PC-9 (cell line): ENCODE data around the gene SPRTN. TPM values are rescaled to one million over a fixed set of nuclear protein-coding genes. Genes with fewer than 3 reads are reported as not detected.

Experiments
- BruUV-seq: library from RNA; stranded (reverse); fragments of 400-500 nt; replicated peaks from 2 replicates; lab custom pipeline; 2021; lab: Mats Ljungman, UMichigan
- CTCF ChIA-PET: fragments of 300-600 bp; sonication (Branson Sonifier 250); formaldehyde crosslinking; loops from one replicate; lab custom pipeline; 2022; ENCODE audit warnings: antibody characterized with exemption; lab: Charles Lee
- POLR2A ChIA-PET: fragments of 300-600 bp; sonication (Branson Sonifier 250); formaldehyde crosslinking; loops from one replicate; lab custom pipeline; 2022; ENCODE audit warnings: antibody characterized with exemption; ENCODE audit not compliant: unreplicated experiment; lab: Charles Lee
- DNase-seq, 2 experiments: peaks; one replicate each; pipeline versions ENCODE4 v3.0.0 to v3.0.0-alpha.2; 2015 to 2022; ENCODE audit warnings: mixed read lengths in 1 of 2
- H2AFZ ChIP-seq: fragments of 200-600 bp; sonication (generic); 2 replicates; pipeline ENCODE4 v1.8.1; 2017; ENCODE audit warnings: antibody characterized with exemption
- H3F3A ChIP-seq: fragments of 200-600 bp; sonication (generic); 2 replicates; pipeline ENCODE4 v1.8.1; 2017; ENCODE audit warnings: antibody characterized with exemption, mild to moderate bottlenecking, low read depth; ENCODE audit not compliant: insufficient read depth
- H3K27ac ChIP-seq: fragments of 200-600 bp; sonication (generic); 2 replicates; pipeline ENCODE4 v1.6.1; 2016; ENCODE audit warnings: mixed run types
- H3K27me3 ChIP-seq: fragments of 200-600 bp; sonication (generic); 2 replicates; pipeline ENCODE4 v1.6.1; 2016; ENCODE audit warnings: low read depth, mixed run types; ENCODE audit not compliant: insufficient read depth
- H3K36me3 ChIP-seq: fragments of 200-600 bp; sonication (generic); 2 replicates; pipeline ENCODE4 v1.6.1; 2016; ENCODE audit warnings: low read depth, mixed run types
- H3K4me1 ChIP-seq: fragments of 200-600 bp; sonication (generic); replicated peaks from 2 replicates; pipeline ENCODE4 v1.6.1; 2016; ENCODE audit warnings: mixed run types; ENCODE audit not compliant: insufficient read depth
- H3K4me2 ChIP-seq: fragments of 200-600 bp; sonication (generic); 2 replicates; pipeline ENCODE4 v1.6.1; 2017; ENCODE audit warnings: mixed run types
- H3K4me3 ChIP-seq: fragments of 200-600 bp; sonication (generic); 2 replicates; pipeline ENCODE4 v1.6.1; 2016; ENCODE audit warnings: mixed run types
- H3K79me2 ChIP-seq: fragments of 200-600 bp; sonication (generic); 2 replicates; pipeline ENCODE4 v1.6.1; 2017; ENCODE audit warnings: low read depth, mixed run types
- H3K9me2 ChIP-seq: fragments of 200-600 bp; sonication (generic); 2 replicates; pipeline ENCODE4 v1.8.1; 2017; ENCODE audit warnings: mild to moderate bottlenecking; ENCODE audit not compliant: insufficient read depth
- H3K9me3 ChIP-seq: fragments of 200-600 bp; sonication (generic); 2 replicates; pipeline ENCODE4 v1.8.1; 2016; ENCODE audit warnings: low read depth; ENCODE audit not compliant: insufficient read depth
- H4K20me1 ChIP-seq: fragments of 200-600 bp; sonication (generic); 2 replicates; pipeline ENCODE4 v1.8.1; 2017; ENCODE audit not compliant: insufficient read depth
- EZH2 ChIP-seq: fragments of 200-600 bp; sonication (generic); IDR thresholded peaks from 2 replicates; pipeline ENCODE4 v1.8.0; 2017; ENCODE audit warnings: antibody characterized with exemption, low read depth
- intact Hi-C: fragments of 100-400 bp; cut with micrococcal nuclease; formaldehyde crosslinking; loops from one replicate; pipeline ENCODE4 v1.10.0; 2022; ENCODE audit not compliant: unreplicated experiment
- total RNA-seq: library from RNA; stranded (reverse); gene quantifications from 2 replicates; pipeline ENCODE4 v1.2.3, GENCODE V29; 2021
- TF ChIP-seq, protein P1 (sequence below): fragments of 200-600 bp; sonication (generic); conservative IDR thresholded peaks from 2 replicates; pipeline ENCODE4 v1.6.1; 2017; ENCODE audit warnings: mixed run types, antibody characterized with exemption, mild to moderate bottlenecking, moderate library complexity

Gene SPRTN
- total RNA-seq, 1 experiment from 2014 or later = 14.6 TPM

DNA sequence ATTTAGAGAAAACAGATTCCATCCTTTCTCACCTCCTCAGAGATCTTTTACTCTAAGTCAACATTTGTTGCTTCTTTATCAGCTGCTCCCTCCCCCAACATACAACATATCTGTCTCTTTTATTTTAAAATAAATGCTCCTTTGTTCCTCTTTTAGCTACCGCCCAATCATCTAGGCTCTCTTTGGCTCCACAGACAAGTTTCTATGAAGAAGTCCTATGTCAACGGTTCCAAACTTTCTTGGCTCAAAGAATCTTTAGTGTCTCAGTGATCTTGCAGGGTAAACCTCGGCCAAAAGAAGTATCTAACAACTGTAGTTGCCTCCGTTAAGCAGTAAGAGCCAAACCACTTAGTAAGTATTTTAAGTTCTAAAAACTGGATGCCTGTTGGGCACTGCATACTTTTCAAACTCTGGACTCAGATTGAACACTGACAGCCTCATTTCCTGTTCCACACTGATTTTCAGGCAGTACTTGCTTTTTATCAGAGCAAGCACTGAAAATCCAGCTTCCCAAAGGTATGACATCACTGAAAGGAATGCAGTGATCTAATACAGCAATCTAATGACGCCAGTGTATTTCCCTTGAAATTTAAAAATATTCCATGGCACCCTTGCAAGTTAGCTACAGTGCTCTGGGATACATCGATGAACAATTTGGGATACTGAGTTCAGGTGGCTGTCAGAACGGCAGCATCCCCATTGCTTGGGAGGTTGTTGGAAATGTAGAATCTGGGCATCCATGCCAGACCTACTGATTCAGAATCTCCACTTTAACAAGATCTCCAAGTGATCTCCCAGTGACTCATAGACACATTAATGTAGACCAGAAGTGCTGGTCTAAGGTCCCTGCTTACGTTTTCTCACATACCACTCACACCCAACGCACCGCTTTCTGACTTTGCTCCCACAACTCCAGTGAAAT, 57.2 kb downstream of the SPRTN start:
- peaks cover 28% of the 10 kb centered on the region for H3F3A ChIP-seq
- H3K4me2 ChIP-seq = peak overlapping the region; percentile 70
- intact Hi-C loops = loop anchor here (2.0 kb wide), 1 partner anchor 25 kb away; no protein-coding TSS in a partner anchor
- no peaks in the 10 kb centered on the region for H3K9me2 ChIP-seq
- peak overlapping the region; percentile 55; the same call in 1 of the 2 replicates for H2AFZ ChIP-seq
- BruUV-seq = TSS peak; percentile 86
- H3K79me2 ChIP-seq = peaks cover 56% of the 10 kb centered on the region
- TF ChIP-seq, protein P1, sequence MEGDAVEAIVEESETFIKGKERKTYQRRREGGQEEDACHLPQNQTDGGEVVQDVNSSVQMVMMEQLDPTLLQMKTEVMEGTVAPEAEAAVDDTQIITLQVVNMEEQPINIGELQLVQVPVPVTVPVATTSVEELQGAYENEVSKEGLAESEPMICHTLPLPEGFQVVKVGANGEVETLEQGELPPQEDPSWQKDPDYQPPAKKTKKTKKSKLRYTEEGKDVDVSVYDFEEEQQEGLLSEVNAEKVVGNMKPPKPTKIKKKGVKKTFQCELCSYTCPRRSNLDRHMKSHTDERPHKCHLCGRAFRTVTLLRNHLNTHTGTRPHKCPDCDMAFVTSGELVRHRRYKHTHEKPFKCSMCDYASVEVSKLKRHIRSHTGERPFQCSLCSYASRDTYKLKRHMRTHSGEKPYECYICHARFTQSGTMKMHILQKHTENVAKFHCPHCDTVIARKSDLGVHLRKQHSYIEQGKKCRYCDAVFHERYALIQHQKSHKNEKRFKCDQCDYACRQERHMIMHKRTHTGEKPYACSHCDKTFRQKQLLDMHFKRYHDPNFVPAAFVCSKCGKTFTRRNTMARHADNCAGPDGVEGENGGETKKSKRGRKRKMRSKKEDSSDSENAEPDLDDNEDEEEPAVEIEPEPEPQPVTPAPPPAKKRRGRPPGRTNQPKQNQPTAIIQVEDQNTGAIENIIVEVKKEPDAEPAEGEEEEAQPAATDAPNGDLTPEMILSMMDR = no peak
- no peak for TF ChIP-seq EZH2
- peak; percentile 43 to 84 for DNase-seq
- peaks cover 34% of the 10 kb centered on the region for H3K4me1 ChIP-seq
- peak overlapping the region; percentile 79 for H3K27ac ChIP-seq
- CTCF ChIA-PET = no interaction called here
- POLR2A ChIA-PET = interaction anchor here (0.6 kb wide), 3 partner anchors 10 to 174 kb away, joined by 4 to 10 read pairs (median 7); no protein-coding TSS in a partner anchor
- no peaks in the 10 kb centered on the region for H3K9me3 ChIP-seq
- H3K36me3 ChIP-seq = no peaks in the 10 kb centered on the region
- no peaks in the 10 kb centered on the region for H3K27me3 ChIP-seq
- H3K4me3 ChIP-seq = peak overlapping the region; percentile 33; the same call in 1 of the 2 replicates
- no peaks in the 10 kb centered on the region for H4K20me1 ChIP-seq

DNA sequence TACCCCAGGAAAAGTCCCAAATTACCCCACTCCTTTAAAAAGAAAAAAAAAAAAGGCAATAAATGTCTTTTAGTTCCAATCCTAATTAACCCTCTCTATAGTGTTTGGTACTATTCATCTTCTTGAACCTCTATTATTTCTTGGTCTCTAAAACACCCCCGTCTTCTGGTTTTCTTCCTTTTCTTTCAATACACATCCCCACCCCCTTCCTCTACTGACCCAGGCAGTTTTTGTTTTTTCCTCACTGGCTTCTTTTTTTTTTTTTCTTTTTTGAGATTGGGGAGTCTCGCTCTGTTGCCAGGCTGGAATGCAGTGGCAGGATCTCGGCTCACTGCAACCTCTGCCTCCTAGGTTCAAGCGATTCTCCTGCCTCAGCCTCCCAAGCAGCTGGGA, 57.9 kb downstream of the SPRTN start:
- CTCF ChIA-PET = no interaction called here
- peaks cover 28% of the 10 kb centered on the region for H3F3A ChIP-seq
- POLR2A ChIA-PET = interaction anchor here (0.6 kb wide), 2 partner anchors 19 to 173 kb away, joined by 4 to 10 read pairs; no protein-coding TSS in a partner anchor
- H3K9me2 ChIP-seq = no peaks in the 10 kb centered on the region
- H3K27ac ChIP-seq = peak overlapping the region; percentile 79
- H3K4me2 ChIP-seq = peak overlapping the region; percentile 70
- no peak overlapping the region for H2AFZ ChIP-seq
- TSS peak; percentile 97 for BruUV-seq
- intact Hi-C loops = loop anchor here (2.0 kb wide), 1 partner anchor 25 kb away; no protein-coding TSS in a partner anchor
- peaks cover 60% of the 10 kb centered on the region for H3K79me2 ChIP-seq
- peaks cover 31% of the 10 kb centered on the region for H3K4me1 ChIP-seq
- no peaks in the 10 kb centered on the region for H3K9me3 ChIP-seq
- TF ChIP-seq EZH2 = no peak
- TF ChIP-seq, protein P1 = no peak
- no peak for DNase-seq
- peak overlapping the region; percentile 13; the same call in 1 of the 2 replicates for H3K4me3 ChIP-seq
- no peaks in the 10 kb centered on the region for H3K27me3 ChIP-seq
- no peaks in the 10 kb centered on the region for H3K36me3 ChIP-seq
- no peaks in the 10 kb centered on the region for H4K20me1 ChIP-seq

GRCh38 chr1:231396643-231397042, 58.5 kb downstream of the SPRTN start:
- BruUV-seq = no TSS peak
- ChIA-PET CTCF (interaction anchor here (0.6 kb wide), 1 partner anchor 155 kb away, joined by 4 read pairs; no protein-coding TSS in a partner anchor), POLR2A (interaction anchor here (0.6 kb wide), 1 partner anchor 631 kb away, joined by 16 read pairs; no protein-coding TSS in a partner anchor)
- Histone ChIP-seq H3K4me2 (no peak overlapping the region; the same call in 1 of the 2 replicates), H3K27me3 (no peaks in the 10 kb centered on the region), H3F3A (peaks cover 28% of the 10 kb centered on the region), H3K79me2 (peaks cover 64% of the 10 kb centered on the region), H3K27ac (peak overlapping the region; percentile 79), H4K20me1 (no peaks in the 10 kb centered on the region), H3K4me1 (peaks cover 31% of the 10 kb centered on the region), H3K9me3 (no peaks in the 10 kb centered on the region), H3K9me2 (no peaks in the 10 kb centered on the region), H3K4me3 (no peak overlapping the region), H3K36me3 (no peaks in the 10 kb centered on the region), H2AFZ (no peak overlapping the region)
- DNase-seq = no peak
- TF ChIP-seq EZH2 = no peak
- TF ChIP-seq, protein P1 = no peak
- intact Hi-C loops = no loop called here
